ENCODE measurements around the gene RSAD1. TPM values are rescaled to one million over a fixed set of nuclear protein-coding genes. Genes with fewer than 3 reads are reported as not detected.

RSAD1 gene
- total and polyA plus RNA-seq, 4 donors, result 10.8 to 22.7 (median 18.6) TPM

DNA sequence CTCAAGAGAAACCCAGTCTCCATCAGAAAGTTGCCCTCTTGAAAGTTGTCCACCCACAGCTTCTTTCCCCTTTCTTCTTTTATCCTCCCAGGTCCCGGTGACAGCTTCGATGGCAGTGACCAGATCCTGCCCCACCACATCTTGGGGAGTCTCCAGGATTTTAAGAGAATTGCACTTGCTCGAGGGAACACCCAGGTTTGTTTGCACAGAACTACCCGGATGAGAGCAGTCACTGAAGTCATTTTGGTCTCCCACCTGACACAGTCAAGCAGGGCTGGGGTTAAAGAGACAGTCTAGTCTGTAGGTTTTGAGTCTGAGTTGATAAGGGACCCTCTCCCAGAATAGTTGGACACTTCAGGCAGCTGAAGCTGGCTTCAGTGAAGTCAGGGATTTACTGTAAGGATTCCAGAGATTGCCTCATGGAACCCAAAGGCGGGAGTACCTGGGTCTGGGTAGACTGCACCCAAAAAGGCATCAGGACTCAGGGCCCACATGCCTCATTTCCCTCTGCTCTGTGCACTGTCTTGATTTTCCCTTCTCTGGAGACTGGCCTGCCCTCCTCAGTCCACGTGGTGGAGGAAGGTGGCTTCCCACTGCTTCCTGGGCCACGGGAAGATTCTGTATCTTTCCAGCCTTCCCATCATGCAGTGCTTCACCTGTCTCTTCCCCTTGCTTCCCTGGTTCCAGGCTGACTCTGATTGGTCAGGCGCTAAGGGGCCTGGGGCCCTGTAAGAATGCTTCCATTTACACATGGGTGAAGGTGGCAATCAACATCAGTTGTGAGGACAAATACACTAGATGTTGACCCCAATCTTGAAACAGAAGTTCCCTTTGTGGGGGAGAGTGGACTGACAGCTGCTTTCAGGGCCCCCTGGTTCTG, 39.1 kb downstream of the RSAD1 start:
- no peaks in the 10 kb centered on the region for H3K27me3 ChIP-seq (ENCODE audit: control insufficient read depth in 4 of 4, insufficient read depth in 4 of 4, low read length in 3 of 4)
- no peak overlapping the region for H3K9ac ChIP-seq (ENCODE audit: low read depth in 1 of 2, low read length in 2 of 2)
- H3K27ac ChIP-seq (ENCODE audit: low read depth in 1 of 2, low read length in 2 of 2), result no peak overlapping the region
- no peaks in the 10 kb centered on the region for H3K9me3 ChIP-seq (ENCODE audit: control insufficient read depth in 4 of 4, low read length in 3 of 4)
- no peaks in the 10 kb centered on the region for H3K36me3 ChIP-seq (ENCODE audit: control insufficient read depth in 4 of 4, insufficient read depth in 3 of 4, low read depth in 1 of 4, low read length in 3 of 4)
- H3K4me3 ChIP-seq (ENCODE audit: low read depth in 1 of 3, low read length in 3 of 3), result no peak overlapping the region
- 83% methylated on average over 8 of the region's 8 CpGs for WGBS
- no peak for DNase-seq (ENCODE audit: low spot score)
- H3K4me1 ChIP-seq (ENCODE audit: control insufficient read depth in 4 of 4, insufficient read depth in 4 of 4, low read length in 3 of 4), result peaks cover 2 to 15% (median 13%) of the 10 kb centered on the region in 4 donors
- TF ChIP-seq GABPA (IDR thresholded peaks at IDR 0.05 in 1 of 2, conservative IDR thresholded peaks at IDR 0.05 in 1 of 2) (no peak), RAD21 (IDR thresholded peaks at IDR 0.05) (no peak), RXRA (IDR thresholded peaks at IDR 0.05) (no peak), FOXA1 (IDR thresholded peaks at IDR 0.05) (no peak), YY1 (IDR thresholded peaks at IDR 0.05) (no peak), HNF4G (IDR thresholded peaks at IDR 0.05) (no peak), EGR1 (IDR thresholded peaks at IDR 0.05; ENCODE audit: low read depth in 2 of 2) (no peak), NR2F2 (IDR thresholded peaks at IDR 0.05) (no peak)
- TF ChIP-seq, protein P1, sequence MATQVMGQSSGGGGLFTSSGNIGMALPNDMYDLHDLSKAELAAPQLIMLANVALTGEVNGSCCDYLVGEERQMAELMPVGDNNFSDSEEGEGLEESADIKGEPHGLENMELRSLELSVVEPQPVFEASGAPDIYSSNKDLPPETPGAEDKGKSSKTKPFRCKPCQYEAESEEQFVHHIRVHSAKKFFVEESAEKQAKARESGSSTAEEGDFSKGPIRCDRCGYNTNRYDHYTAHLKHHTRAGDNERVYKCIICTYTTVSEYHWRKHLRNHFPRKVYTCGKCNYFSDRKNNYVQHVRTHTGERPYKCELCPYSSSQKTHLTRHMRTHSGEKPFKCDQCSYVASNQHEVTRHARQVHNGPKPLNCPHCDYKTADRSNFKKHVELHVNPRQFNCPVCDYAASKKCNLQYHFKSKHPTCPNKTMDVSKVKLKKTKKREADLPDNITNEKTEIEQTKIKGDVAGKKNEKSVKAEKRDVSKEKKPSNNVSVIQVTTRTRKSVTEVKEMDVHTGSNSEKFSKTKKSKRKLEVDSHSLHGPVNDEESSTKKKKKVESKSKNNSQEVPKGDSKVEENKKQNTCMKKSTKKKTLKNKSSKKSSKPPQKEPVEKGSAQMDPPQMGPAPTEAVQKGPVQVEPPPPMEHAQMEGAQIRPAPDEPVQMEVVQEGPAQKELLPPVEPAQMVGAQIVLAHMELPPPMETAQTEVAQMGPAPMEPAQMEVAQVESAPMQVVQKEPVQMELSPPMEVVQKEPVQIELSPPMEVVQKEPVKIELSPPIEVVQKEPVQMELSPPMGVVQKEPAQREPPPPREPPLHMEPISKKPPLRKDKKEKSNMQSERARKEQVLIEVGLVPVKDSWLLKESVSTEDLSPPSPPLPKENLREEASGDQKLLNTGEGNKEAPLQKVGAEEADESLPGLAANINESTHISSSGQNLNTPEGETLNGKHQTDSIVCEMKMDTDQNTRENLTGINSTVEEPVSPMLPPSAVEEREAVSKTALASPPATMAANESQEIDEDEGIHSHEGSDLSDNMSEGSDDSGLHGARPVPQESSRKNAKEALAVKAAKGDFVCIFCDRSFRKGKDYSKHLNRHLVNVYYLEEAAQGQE (IDR thresholded peaks at IDR 0.05), result no peak
- TF ChIP-seq, protein P2, sequence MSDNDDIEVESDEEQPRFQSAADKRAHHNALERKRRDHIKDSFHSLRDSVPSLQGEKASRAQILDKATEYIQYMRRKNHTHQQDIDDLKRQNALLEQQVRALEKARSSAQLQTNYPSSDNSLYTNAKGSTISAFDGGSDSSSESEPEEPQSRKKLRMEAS (IDR thresholded peaks at IDR 0.05), result no peak
- TF ChIP-seq, protein P3, sequence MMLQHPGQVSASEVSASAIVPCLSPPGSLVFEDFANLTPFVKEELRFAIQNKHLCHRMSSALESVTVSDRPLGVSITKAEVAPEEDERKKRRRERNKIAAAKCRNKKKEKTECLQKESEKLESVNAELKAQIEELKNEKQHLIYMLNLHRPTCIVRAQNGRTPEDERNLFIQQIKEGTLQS (IDR thresholded peaks at IDR 0.05), result no peak

DNA sequence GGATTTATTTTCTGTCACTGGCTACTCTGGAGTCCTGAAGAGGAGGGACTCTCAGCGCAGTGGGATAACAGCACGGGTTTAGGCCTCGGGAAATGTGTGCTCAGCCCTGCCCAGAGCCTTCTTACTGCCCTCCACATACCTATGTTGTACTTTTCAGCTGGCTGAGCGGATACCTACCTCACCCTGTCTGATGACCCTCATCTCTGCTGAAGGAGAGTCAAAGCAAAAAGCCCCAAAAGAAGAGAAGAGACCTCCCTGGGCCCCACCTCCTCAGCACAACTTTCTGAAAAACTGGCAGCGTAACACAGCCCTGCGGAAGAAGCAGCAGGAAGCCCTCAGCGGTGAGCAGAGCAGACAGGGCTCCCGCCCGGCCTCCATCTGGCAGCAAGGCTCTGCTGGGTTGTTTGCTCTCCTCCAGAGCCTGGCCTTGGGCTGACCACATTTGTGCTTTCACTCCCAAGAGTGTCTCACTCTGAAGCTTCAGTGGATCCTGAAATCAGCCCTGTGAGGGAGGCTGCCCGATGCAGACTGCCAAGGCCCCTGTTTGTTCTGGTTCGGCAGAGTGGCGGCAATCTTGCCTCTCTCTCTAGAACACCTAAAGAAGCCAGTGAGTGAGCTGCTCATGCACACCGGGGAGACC, 39.8 kb downstream of the RSAD1 start:
- DNase-seq (ENCODE audit: low spot score), result no peak
- TF ChIP-seq JUND (IDR thresholded peaks at IDR 0.05) (no peak), NR2F2 (IDR thresholded peaks at IDR 0.05) (no peak), FOXA2 (IDR thresholded peaks at IDR 0.05) (no peak), GABPA (IDR thresholded peaks at IDR 0.05 in 1 of 2, conservative IDR thresholded peaks at IDR 0.05 in 1 of 2) (no peak), HNF4A (conservative IDR thresholded peaks at IDR 0.05) (no peak), RXRA (IDR thresholded peaks at IDR 0.05) (no peak), YY1 (IDR thresholded peaks at IDR 0.05) (no peak), RAD21 (IDR thresholded peaks at IDR 0.05) (no peak), HNF4G (IDR thresholded peaks at IDR 0.05) (no peak), FOXA1 (IDR thresholded peaks at IDR 0.05) (no peak), TAF1 (conservative IDR thresholded peaks at IDR 0.05) (no peak), SP1 (IDR thresholded peaks at IDR 0.05) (no peak)
- TF ChIP-seq, protein P2 (IDR thresholded peaks at IDR 0.05), result no peak
- TF ChIP-seq, protein P4, sequence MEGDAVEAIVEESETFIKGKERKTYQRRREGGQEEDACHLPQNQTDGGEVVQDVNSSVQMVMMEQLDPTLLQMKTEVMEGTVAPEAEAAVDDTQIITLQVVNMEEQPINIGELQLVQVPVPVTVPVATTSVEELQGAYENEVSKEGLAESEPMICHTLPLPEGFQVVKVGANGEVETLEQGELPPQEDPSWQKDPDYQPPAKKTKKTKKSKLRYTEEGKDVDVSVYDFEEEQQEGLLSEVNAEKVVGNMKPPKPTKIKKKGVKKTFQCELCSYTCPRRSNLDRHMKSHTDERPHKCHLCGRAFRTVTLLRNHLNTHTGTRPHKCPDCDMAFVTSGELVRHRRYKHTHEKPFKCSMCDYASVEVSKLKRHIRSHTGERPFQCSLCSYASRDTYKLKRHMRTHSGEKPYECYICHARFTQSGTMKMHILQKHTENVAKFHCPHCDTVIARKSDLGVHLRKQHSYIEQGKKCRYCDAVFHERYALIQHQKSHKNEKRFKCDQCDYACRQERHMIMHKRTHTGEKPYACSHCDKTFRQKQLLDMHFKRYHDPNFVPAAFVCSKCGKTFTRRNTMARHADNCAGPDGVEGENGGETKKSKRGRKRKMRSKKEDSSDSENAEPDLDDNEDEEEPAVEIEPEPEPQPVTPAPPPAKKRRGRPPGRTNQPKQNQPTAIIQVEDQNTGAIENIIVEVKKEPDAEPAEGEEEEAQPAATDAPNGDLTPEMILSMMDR (IDR thresholded peaks at IDR 0.05; ENCODE audit: low read depth, low read length, missing input control), result no peak
- TF ChIP-seq, protein P1 (IDR thresholded peaks at IDR 0.05), result no peak
- no peaks in the 10 kb centered on the region for H3K9me3 ChIP-seq (ENCODE audit: control insufficient read depth in 4 of 4, low read length in 3 of 4)
- H3K9ac ChIP-seq (ENCODE audit: low read depth in 1 of 2, low read length in 2 of 2), result no peak overlapping the region
- H3K36me3 ChIP-seq (ENCODE audit: control insufficient read depth in 4 of 4, insufficient read depth in 3 of 4, low read depth in 1 of 4, low read length in 3 of 4), result no peaks in the 10 kb centered on the region
- 90% methylated on average over 13 of the region's 13 CpGs for WGBS
- no peak overlapping the region for H3K27ac ChIP-seq (ENCODE audit: low read depth in 1 of 2, low read length in 2 of 2)
- H3K4me1 ChIP-seq (ENCODE audit: control insufficient read depth in 4 of 4, insufficient read depth in 4 of 4, low read length in 3 of 4), result peaks cover 2 to 15% (median 13%) of the 10 kb centered on the region in 4 donors
- no peak overlapping the region for H3K4me3 ChIP-seq (ENCODE audit: low read depth in 1 of 3, low read length in 3 of 3)
- H3K27me3 ChIP-seq (ENCODE audit: control insufficient read depth in 4 of 4, insufficient read depth in 4 of 4, low read length in 3 of 4), result no peaks in the 10 kb centered on the region

Data from liver (tissue), 9 donors.